HG03196 (cell line): ENCODE results near the gene IL13.
A peak's percentile ranks its signal among the peaks of the same experiment; 100 is the strongest.
"Not testable (repeated sequence)": the region's sequence is repeated elsewhere in the genome, so short reads cannot be mapped to it uniquely, and the experiment has no call there.

Source experiments
- ATAC-seq: cut with Tn5 transposase; IDR thresholded peaks from one replicate; pipeline ENCODE4 v1.9.1; 2021; ENCODE audit not compliant: unreplicated experiment

IL13 gene

DNA sequence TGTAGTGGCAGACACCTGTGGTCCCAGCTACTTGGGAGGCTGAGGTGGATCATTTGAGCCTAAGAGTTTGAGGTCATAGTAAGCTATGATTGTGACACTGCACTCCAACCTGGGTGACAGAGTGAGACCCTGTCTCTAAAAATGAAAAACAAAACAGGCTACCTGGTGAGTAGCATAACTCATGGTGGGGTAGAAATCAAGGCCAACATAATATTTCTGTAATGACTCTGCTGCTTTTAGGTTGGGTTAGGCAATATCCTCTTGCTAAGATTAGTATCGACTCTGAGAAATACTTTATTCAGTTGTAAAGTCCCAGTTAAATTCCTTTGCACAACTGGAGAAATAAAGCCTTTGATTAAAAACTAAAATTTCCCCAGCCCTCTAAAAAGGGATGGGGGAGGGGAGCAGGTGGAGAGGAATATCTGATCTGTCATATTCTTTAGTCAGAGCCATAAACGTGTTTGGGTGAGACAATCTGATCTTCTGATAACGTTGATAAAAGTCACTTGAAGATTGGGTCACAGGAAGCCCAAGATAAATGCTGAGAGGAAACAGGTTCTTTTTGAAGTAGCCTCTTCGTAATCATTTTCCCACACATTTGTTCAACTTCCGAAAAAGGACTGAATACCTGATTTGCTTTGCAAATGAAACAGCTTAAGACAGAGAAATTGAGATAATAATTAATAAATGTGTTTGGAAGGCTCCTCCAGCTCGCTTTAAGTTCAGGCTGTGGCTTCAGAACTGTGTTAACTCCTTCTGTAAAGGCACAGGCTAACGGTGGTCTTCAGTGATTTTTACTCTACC lies 30.8 kb downstream of the IL13 start:
- ATAC-seq: peak; percentile 47

DNA sequence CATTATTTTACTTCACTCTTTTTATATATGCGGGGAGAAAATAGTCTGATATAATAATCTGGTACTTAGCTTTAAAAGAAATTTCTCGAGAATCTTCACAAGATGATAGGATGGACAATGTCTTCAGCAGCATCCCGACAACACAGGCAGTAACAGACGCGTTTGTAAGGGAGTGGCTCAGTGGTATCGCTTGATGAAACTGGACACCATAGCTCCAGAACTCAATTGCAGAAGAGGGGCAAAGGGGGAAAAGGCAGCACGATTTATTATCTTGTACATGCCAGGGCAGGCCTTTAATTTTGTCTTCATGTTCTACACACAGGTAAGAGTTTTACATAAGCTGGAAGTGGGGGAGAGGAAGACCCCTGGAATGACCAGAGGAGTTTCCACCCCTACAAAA lies 31.5 kb downstream of the IL13 start:
- ATAC-seq: no peak

DNA sequence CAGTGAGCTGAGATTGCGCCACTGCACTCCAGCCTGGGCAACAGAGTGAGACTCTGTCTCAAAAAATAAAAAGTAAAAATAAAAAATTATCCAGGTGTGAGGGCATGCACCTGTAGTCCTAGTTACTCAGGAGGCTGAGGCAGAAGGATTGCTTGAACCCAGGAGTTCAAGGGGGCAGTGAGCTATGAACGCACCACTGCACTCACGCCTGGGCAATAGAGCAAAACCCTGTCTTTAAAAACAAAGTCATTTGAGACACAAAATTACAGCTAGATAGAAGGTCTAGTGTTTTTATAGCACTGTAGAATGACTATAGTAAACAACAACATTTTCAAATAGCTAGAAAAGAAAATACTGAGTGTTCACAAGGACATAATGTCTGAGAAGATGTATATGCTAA lies 32.2 kb downstream of the IL13 start:
- no peak for ATAC-seq

DNA sequence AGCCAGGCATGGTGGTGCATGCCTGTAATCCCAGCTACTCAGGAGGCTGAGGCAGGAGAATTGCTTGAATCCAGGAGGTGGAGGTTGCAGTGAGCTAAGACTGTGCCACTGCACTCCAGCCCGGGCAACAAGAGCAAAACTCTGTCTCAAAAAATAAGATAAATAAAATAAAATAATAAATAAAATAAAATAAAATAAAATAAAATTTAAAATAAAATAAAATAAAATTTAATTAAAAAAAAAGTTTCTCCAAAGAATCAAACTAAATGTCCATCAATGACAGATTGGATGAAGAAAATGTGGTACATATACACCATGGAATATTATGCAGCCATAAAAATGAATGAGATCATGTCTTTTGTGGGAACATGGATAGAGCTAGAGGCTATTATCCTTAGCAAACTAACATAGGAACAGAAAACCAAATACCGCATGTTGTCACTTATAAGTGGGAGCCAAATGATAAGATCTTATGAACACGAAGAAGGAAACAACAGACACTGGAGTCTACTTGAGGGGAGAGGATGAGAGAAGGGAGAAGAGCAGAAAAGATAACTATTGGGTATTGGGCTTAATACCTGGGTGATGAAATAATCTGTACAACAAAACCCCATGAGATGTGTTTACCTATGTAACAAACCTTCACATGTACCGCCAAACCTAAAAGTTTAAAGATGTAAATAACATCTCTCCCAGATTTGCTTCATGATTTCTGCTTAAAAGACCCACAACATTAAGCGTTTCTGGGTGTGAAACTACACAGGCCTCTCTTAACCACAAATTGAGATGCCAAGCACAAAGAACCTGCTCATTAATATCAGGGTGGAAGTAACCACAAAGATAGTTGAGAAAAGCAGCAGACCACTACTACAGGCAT lies 34.0 kb downstream of the IL13 start:
- not testable (repeated sequence) for ATAC-seq

DNA sequence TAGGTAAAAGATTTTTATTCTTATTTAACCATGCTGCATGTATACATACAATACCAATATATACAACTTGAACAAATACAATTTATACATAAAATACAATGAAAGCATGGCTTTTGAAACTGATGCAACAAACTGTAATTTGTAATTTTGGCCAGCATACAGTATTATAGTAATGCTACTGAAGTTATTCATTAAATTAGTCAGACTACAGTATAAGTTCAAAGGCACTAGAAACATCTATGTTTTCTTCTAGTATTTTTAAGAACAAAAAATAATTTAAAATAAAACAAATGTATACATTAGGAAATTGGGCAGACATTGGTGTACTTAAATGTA lies 34.6 kb downstream of the IL13 start:
- no peak for ATAC-seq

DNA sequence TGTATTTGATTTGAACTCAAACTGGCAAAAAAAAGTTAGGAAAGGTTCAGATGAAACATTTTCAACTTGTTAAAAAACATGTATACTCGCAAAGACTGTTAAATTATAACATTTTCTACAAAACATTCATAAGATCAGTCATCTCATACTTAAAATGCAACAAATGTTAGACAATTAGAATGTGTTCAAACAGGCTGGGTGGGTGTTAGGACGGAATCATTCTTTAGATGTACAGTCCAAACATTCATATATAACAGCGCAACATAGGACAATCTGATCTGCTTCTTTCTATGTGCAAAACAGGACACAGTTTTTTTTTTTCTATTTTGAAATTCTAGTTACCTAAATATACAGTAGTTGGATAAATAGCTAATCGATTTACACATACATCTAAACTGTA lies 38.0 kb downstream of the IL13 start:
- no peak for ATAC-seq

DNA sequence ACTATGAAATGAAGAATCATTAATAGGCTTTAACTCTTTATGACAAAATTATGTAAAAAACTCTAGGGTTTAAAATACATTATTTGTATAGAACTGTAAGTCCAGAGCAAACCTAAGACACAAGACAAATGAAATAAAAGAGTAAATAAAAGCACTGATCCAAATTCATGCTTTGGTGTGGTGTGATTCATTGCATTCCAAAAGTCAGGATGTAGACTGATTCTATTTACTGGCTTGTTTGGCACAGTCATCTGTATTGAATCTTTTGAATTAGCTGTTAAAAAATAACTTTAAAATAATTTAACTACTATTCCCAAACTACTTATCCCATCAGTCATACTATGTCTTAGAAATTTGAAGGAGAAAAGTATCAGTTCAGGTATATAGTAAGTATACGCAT lies 46.9 kb downstream of the IL13 start:
- ATAC-seq: no peak

DNA sequence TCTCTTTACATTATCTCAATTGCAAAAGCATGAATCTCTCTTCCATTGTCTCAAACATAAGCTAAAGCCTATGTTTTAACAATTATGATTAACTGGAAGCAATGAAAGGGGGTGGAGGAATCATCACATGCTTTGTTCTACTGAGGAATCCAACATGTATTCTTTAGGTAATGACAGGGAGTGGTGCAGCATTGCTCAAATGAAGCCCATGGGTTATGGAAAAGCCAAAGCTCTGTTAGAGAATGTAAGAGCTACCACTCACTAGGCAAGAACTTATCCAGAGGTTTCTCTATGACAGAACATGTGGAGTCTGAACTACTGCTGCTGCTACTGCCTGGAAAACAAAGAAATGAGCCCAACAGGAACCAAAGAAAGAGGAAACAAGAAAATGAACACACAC lies 50.7 kb downstream of the IL13 start:
- no peak for ATAC-seq
